HL-60 (cell line): ENCODE results near the gene ACTR3C.

Source experiments
- DNase-seq, 2 experiments: peaks; one replicate each; pipeline ENCODE4 v3.0.0-alpha.2; 2010 to 2020; ENCODE audit warnings: low read depth in 1 of 2, low spot score in 1 of 2
- H3K27ac ChIP-seq: fragments of 250-450 bp; sonication (Bioruptor Pico); replicated peaks from 2 replicates; pipeline ENCODE4 v1.5.1; 2020; ENCODE audit warnings: mild to moderate bottlenecking, moderate library complexity
- H3K27me3 ChIP-seq: fragments of 250-450 bp; sonication (Bioruptor Pico); 2 replicates; pipeline ENCODE4 v1.5.1; 2021; ENCODE audit warnings: mild to moderate bottlenecking, moderate library complexity; ENCODE audit not compliant: insufficient read depth, poor library complexity, severe bottlenecking
- H3K4me3 ChIP-seq: replicated peaks from 2 replicates; pipeline ENCODE4 v1.5.1; 2011; ENCODE audit warnings: mild to moderate bottlenecking, control low read depth, low read length; ENCODE audit not compliant: insufficient read depth
- CTCF ChIP-seq: IDR thresholded peaks from one replicate; pipeline ENCODE4 v1.5.1; 2011; ENCODE audit warnings: low read length, control low read depth, inconsistent platforms; ENCODE audit not compliant: insufficient read depth
- GABPA ChIP-seq: IDR thresholded peaks from 2 replicates; pipeline ENCODE4 v1.6.1; 2012; ENCODE audit warnings: low read depth
- POLR2AphosphoS5 ChIP-seq: IDR thresholded peaks from 2 replicates; pipeline ENCODE4 v1.6.1; 2012; ENCODE audit warnings: low read depth
- REST ChIP-seq: IDR thresholded peaks from 2 replicates; pipeline ENCODE4 v1.6.1; 2012; ENCODE audit warnings: low read depth; ENCODE audit not compliant: insufficient replicate concordance
- SPI1 ChIP-seq: IDR thresholded peaks from 2 replicates; pipeline ENCODE4 v1.6.1; 2012; ENCODE audit warnings: low read depth, mild to moderate bottlenecking, borderline replicate concordance

Gene ACTR3C

GRCh38 chr7:150358988-150359621, 35.8 kb upstream of the ACTR3C start:
- H3K27ac ChIP-seq = no peak overlapping the region
- TF ChIP-seq REST (no peak), CTCF (no peak), POLR2AphosphoS5 (no peak), SPI1 (no peak), GABPA (no peak)
- H3K4me3 ChIP-seq = no peak overlapping the region

GRCh38 chr7:150358433-150358832, 35.1 kb upstream of the ACTR3C start:
- TF ChIP-seq GABPA (no peak), SPI1 (no peak), REST (no peak), CTCF (no peak), POLR2AphosphoS5 (no peak)
- Histone ChIP-seq H3K27me3 (no peaks in the 10 kb centered on the region), H3K4me3 (no peak overlapping the region), H3K27ac (no peak overlapping the region)
- DNase-seq = no peak

More at GRCh38 chr7:150358988-150359621, 35.8 kb upstream of the ACTR3C start:
- DNase-seq = no peak
- H3K27me3 ChIP-seq = no peaks in the 10 kb centered on the region

GRCh38 chr7:150357771-150358427, 34.6 kb upstream of the ACTR3C start:
- no peak for TF ChIP-seq GABPA
- no peak for TF ChIP-seq CTCF
- TF ChIP-seq REST = no peak
- DNase-seq = no peak
- peak overlapping the region; percentile 59 for H3K27ac ChIP-seq
- no peak overlapping the region for H3K4me3 ChIP-seq
- no peaks in the 10 kb centered on the region for H3K27me3 ChIP-seq
